ENCODE results near the gene RNU4-1. TPM values are rescaled to one million over a fixed set of nuclear protein-coding genes. Genes with fewer than 3 reads are reported as not detected.
"Not testable (repeated sequence)": the region's sequence is repeated elsewhere in the genome, so short reads cannot be mapped to it uniquely, and the experiment has no call there.

The RNU4-1 gene
- total RNA-seq, 3 donors from 2014 or later (not counting 1 experiment from before 2014, with no cell fraction given) = 768 to 1,610 (median 1,101) TPM

DNA sequence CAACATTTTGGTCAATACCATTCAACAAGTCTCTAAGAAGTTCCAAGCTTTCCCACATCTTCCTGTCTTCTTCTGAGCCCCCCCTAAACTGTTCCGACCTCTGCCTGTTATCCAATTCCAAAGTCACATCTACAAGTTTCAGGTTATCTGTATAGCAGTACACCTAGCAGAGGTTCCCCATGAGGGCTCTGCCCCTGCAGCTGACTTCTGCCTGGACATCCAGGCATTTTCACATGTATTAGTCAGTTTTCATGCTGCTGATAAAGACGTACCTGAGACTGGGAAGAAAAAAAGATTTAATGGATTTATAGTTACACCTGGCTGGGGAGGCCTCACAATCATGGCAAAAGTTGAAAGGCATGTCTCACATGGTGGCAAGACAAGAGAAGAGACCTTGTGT lies 44.7 kb upstream of the RNU4-1 start:
- H3K36me3 ChIP-seq (ENCODE audit: control insufficient read depth, insufficient read depth, low read length) = no peaks in the 10 kb centered on the region
- Mint-ChIP-seq H3K27ac (no peak overlapping the region), H3K4me3 (no peak overlapping the region), H3K9me3 (peaks cover 0 to 2% of the 10 kb centered on the region in 2 donors), H3K4me1 (no peaks in the 10 kb centered on the region), H3K36me3 (peaks cover 9% of the 10 kb centered on the region), H3K27me3 (ENCODE audit: low read depth in 2 of 2) (peaks cover 0 to 3% of the 10 kb centered on the region in 2 donors)
- H3K27me3 ChIP-seq (ENCODE audit: control insufficient read depth, insufficient read depth, low read length) = no peaks in the 10 kb centered on the region
- peaks cover 19% of the 10 kb centered on the region for H3K9me3 ChIP-seq (ENCODE audit: control insufficient read depth, insufficient read depth, low read length)
- no peak overlapping the region for H3K4me3 ChIP-seq (ENCODE audit: low read length)
- H3K4me1 ChIP-seq (ENCODE audit: control insufficient read depth, insufficient read depth, low read length) = peaks cover 4% of the 10 kb centered on the region
- intact Hi-C loops (cut with micrococcal nuclease) = no loop called here
- no peak for DNase-seq
- WGBS (ENCODE audit: insufficient coverage) = 90% methylated on average over 2 of the region's 2 CpGs
- no peak for ATAC-seq
- TF ChIP-seq, protein P1, sequence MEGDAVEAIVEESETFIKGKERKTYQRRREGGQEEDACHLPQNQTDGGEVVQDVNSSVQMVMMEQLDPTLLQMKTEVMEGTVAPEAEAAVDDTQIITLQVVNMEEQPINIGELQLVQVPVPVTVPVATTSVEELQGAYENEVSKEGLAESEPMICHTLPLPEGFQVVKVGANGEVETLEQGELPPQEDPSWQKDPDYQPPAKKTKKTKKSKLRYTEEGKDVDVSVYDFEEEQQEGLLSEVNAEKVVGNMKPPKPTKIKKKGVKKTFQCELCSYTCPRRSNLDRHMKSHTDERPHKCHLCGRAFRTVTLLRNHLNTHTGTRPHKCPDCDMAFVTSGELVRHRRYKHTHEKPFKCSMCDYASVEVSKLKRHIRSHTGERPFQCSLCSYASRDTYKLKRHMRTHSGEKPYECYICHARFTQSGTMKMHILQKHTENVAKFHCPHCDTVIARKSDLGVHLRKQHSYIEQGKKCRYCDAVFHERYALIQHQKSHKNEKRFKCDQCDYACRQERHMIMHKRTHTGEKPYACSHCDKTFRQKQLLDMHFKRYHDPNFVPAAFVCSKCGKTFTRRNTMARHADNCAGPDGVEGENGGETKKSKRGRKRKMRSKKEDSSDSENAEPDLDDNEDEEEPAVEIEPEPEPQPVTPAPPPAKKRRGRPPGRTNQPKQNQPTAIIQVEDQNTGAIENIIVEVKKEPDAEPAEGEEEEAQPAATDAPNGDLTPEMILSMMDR (IDR thresholded peaks at IDR 0.05) = no peak
- no peak overlapping the region for H3K27ac ChIP-seq (ENCODE audit: low read length)

DNA sequence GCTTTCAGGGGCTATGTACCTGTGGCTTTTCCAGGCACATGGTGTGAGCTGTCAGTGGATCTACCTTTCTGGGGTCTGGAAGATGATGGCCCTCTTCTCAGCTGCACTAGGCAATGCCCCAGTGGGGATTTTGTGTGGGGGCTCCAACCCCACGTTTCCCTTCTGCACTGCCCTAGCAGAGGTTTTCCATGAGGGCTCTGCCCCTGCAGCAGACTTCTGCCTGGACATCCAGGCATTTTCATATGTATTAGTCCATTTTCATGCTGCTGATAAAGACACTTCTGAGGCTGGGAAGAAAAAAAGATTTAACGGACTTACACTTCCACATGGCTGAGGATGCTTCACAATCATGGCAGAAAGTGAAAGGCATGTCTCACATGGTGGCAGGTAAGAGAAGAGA lies 43.4 kb upstream of the RNU4-1 start:
- H3K27me3 Mint-ChIP-seq (ENCODE audit: low read depth in 2 of 2); H3K36me3 ChIP-seq (ENCODE audit: control insufficient read depth, insufficient read depth, low read length); H3K27ac Mint-ChIP-seq; H3K27ac ChIP-seq (ENCODE audit: low read length); H3K36me3 Mint-ChIP-seq; H3K27me3 ChIP-seq (ENCODE audit: control insufficient read depth, insufficient read depth, low read length); DNase-seq; ATAC-seq; H3K4me1 Mint-ChIP-seq; H3K4me3 Mint-ChIP-seq; H3K4me3 ChIP-seq (ENCODE audit: low read length); H3K9me3 Mint-ChIP-seq; intact Hi-C loops (cut with micrococcal nuclease); H3K4me1 ChIP-seq (ENCODE audit: control insufficient read depth, insufficient read depth, low read length): not testable (repeated sequence)
- WGBS (ENCODE audit: insufficient coverage) = 96% methylated on average over 2 of the region's 2 CpGs
- peaks cover 19% of the 10 kb centered on the region for H3K9me3 ChIP-seq (ENCODE audit: control insufficient read depth, insufficient read depth, low read length)

DNA sequence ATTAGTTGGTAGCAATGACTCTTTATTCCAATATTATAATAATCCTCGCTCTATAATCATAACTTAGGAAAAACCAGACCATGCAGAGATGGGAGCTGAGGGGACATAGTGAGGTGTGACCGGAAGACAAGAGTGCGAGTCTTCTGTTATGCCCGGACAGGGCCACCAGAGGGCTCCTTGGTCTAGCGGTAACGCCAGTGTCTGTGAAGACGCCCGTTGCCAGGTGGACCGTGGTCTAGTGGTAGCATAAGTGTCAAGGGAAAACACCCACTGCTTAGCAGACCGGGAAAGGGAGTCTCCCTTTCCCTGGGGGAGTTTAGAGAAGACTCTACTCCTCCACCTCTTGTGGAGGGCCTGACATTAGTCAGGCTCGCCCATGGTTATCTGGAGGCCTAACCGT lies 42.4 kb upstream of the RNU4-1 start:
- H3K4me1 Mint-ChIP-seq; H3K36me3 Mint-ChIP-seq; H3K4me1 ChIP-seq (ENCODE audit: control insufficient read depth, insufficient read depth, low read length); H3K4me3 Mint-ChIP-seq; intact Hi-C loops (cut with micrococcal nuclease); H3K27me3 ChIP-seq (ENCODE audit: control insufficient read depth, insufficient read depth, low read length); H3K27ac ChIP-seq (ENCODE audit: low read length); H3K4me3 ChIP-seq (ENCODE audit: low read length); ATAC-seq; H3K27ac Mint-ChIP-seq; H3K9me3 Mint-ChIP-seq; H3K36me3 ChIP-seq (ENCODE audit: control insufficient read depth, insufficient read depth, low read length); H3K27me3 Mint-ChIP-seq (ENCODE audit: low read depth in 2 of 2): not testable (repeated sequence)
- TF ChIP-seq, protein P1 (IDR thresholded peaks at IDR 0.05) = peak; percentile 54
- H3K9me3 ChIP-seq (ENCODE audit: control insufficient read depth, insufficient read depth, low read length) = peaks cover 19% of the 10 kb centered on the region
- peak in 1 of 2 donors; percentile 31 for DNase-seq
- WGBS (ENCODE audit: insufficient coverage) = 9% methylated on average over 9 of the region's 12 CpGs

DNA sequence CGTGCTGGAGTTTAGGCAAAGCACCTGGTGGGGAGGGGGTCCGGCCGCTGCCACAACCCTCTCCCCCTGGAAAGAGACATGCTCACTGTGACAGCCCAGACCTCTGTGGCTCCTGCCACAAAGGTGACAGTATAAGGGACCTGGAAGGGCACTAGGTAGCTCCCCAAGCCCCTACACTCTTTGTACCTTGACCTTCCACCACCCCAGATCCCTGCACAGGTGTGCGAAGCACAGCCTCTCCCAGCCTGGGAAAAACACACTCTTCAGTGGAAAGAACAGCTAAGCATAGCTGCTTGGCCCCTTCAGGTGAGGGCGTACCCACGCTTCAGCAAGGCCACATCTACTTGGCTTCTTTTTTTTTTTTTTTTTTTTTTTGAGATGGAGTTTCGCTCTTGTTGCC lies 39.5 kb upstream of the RNU4-1 start:
- 77% methylated on average over 6 of the region's 7 CpGs for WGBS (ENCODE audit: insufficient coverage)
- no peaks in the 10 kb centered on the region for H3K4me1 Mint-ChIP-seq
- DNase-seq (no peak), ATAC-seq (no peak)
- intact Hi-C loops (cut with micrococcal nuclease) = no loop called here
- Histone ChIP-seq H3K36me3 (ENCODE audit: control insufficient read depth, insufficient read depth, low read length) (no peaks in the 10 kb centered on the region), H3K27ac (ENCODE audit: low read length) (no peak overlapping the region), H3K4me1 (ENCODE audit: control insufficient read depth, insufficient read depth, low read length) (peaks cover 4% of the 10 kb centered on the region), H3K4me3 (ENCODE audit: low read length) (no peak overlapping the region), H3K9me3 (ENCODE audit: control insufficient read depth, insufficient read depth, low read length) (peaks cover 14% of the 10 kb centered on the region), H3K27me3 (ENCODE audit: control insufficient read depth, insufficient read depth, low read length) (no peaks in the 10 kb centered on the region)
- H3K9me3 Mint-ChIP-seq = no peaks in the 10 kb centered on the region
- no peak overlapping the region for H3K4me3 Mint-ChIP-seq
- TF ChIP-seq, protein P1 (IDR thresholded peaks at IDR 0.05) = no peak
- H3K27ac Mint-ChIP-seq = no peak overlapping the region
- peaks cover 2% of the 10 kb centered on the region for H3K36me3 Mint-ChIP-seq
- H3K27me3 Mint-ChIP-seq (ENCODE audit: low read depth in 2 of 2) = no peaks in the 10 kb centered on the region

All from natural killer cell (primary cell).